K562 (cell line): Measurements from ENCODE around the gene ITGAE. TPM values are rescaled to one million over a fixed set of nuclear protein-coding genes. Genes with fewer than 3 reads are reported as not detected.

Source experiments
- ARID1B ChIP-seq: fragments of 450-650 bp; IDR thresholded peaks from 2 replicates; pipeline ENCODE4 v1.6.1; 2016; ENCODE audit warnings: antibody characterized with exemption, mild to moderate bottlenecking, inconsistent platforms
- CAMTA2 ChIP-seq: fragments of 250-450 bp; sonication (Bioruptor Pico); conservative IDR thresholded peaks from 2 replicates; pipeline ENCODE4 v1.5.1; 2022
- CBFA2T3 ChIP-seq: fragments of 450-650 bp; IDR thresholded peaks from 2 replicates; pipeline ENCODE4 v1.6.1; 2017
- CTBP1 ChIP-seq: fragments of 450-650 bp; IDR thresholded peaks from 2 replicates; pipeline ENCODE4 v1.6.1; 2016; ENCODE audit warnings: borderline replicate concordance
- EGR1 ChIP-seq: fragments of 450-650 bp; conservative IDR thresholded peaks from 2 replicates; pipeline ENCODE4 v1.6.1; 2017; ENCODE audit warnings: mild to moderate bottlenecking
- EHMT2 ChIP-seq: fragments of 450-650 bp; IDR thresholded peaks from 2 replicates; pipeline ENCODE4 v1.6.1; 2018; ENCODE audit warnings: antibody characterized with exemption
- FOSL1 ChIP-seq: fragments of 200-800 bp; sonication (Bioruptor generic); conservative IDR thresholded peaks from 2 replicates; pipeline ENCODE4 v1.6.1; 2016; ENCODE audit warnings: missing genetic modification characterization, missing compliant biosample characterization
- HDAC1 ChIP-seq, 2 experiments: fragments of 450-650 bp; IDR thresholded peaks; 2 replicates each; pipeline ENCODE4 v1.6.1; 2016 to 2017; ENCODE audit warnings: inconsistent platforms in 1 of 2, mild to moderate bottlenecking in 1 of 2, moderate library complexity in 1 of 2
- JUND ChIP-seq, 2 experiments: IDR thresholded peaks; 2 replicates in 1 of 2; 3 replicates in 1 of 2; pipeline ENCODE4 v1.6.1; 2011; ENCODE audit warnings: borderline replicate concordance in 2 of 2, low read depth in 2 of 2, low read length in 2 of 2, improper control_type of control experiment in 1 of 2, missing biosample characterization in 1 of 2, missing genetic modification characterization in 1 of 2, missing genetic modification reagents in 1 of 2
- KDM5B ChIP-seq: fragments of 200-600 bp; sonication (generic); IDR thresholded peaks from 2 replicates; pipeline ENCODE4 v1.6.1; 2012; ENCODE audit warnings: low read depth, mild to moderate bottlenecking, moderate library complexity, low read length, control low read depth, inconsistent platforms; ENCODE audit not compliant: insufficient replicate concordance
- KLF10 ChIP-seq: fragments of 250-450 bp; sonication (Bioruptor Pico); IDR thresholded peaks from 2 replicates; pipeline ENCODE4 v1.6.1; 2021; ENCODE audit warnings: matching md5 sums
- RNF219 ChIP-seq: fragments of 250-450 bp; sonication (Bioruptor Pico); IDR thresholded peaks from 2 replicates; pipeline ENCODE4 v1.5.0; 2022; ENCODE audit warnings: mild to moderate bottlenecking
- SRF ChIP-seq, 2 experiments: fragments of 250-450, 450-650 bp in 1 of 2; sonication (Bioruptor Pico) in 1 of 2; sonication (generic) in 1 of 2; formaldehyde crosslinking; IDR thresholded peaks; 2 replicates each; pipeline versions ENCODE4 v1.5.0 to v1.5.1; 2020 to 2022; ENCODE audit warnings: mild to moderate bottlenecking in 1 of 2, missing genetic modification reagents in 1 of 2
- SRSF1 ChIP-seq: fragments of 200-400 bp; formaldehyde crosslinking; IDR thresholded peaks from 2 replicates; pipeline ENCODE4 v1.6.1; 2017; ENCODE audit warnings: mild to moderate bottlenecking, low read depth, low read length, moderate library complexity
- STAT5A ChIP-seq: IDR thresholded peaks from 2 replicates; pipeline ENCODE4 v1.6.1; 2012; ENCODE audit warnings: low read length, inconsistent platforms, borderline replicate concordance
- TBP ChIP-seq: optimal IDR thresholded peaks from 2 replicates; pipeline ENCODE3; 2011; ENCODE audit warnings: low read depth, low read length, improper control_type of control experiment
- TEAD4 ChIP-seq, 2 experiments: sonication (generic) in 1 of 2; formaldehyde crosslinking in 1 of 2; IDR thresholded peaks; 2 replicates each; pipeline versions ENCODE4 v1.6.1 to v1.8.0; 2012 to 2022; ENCODE audit warnings: borderline replicate concordance in 1 of 2, inconsistent platforms in 1 of 2, low read length in 1 of 2, mild to moderate bottlenecking in 1 of 2, missing genetic modification reagents in 1 of 2
- ZNF121 ChIP-seq: sonication (generic); formaldehyde crosslinking; conservative IDR thresholded peaks from 2 replicates; pipeline ENCODE4 v1.8.0; 2022; ENCODE audit warnings: missing genetic modification reagents
- ZNF384 ChIP-seq: IDR thresholded peaks from 2 replicates; pipeline ENCODE4 v1.6.1; 2012; ENCODE audit warnings: low read depth, low read length, improper control_type of control experiment
- ZNF436 ChIP-seq: fragments of 250-450, 450-650 bp; sonication (Bioruptor Pico); formaldehyde crosslinking; IDR thresholded peaks from 2 replicates; pipeline ENCODE4 v1.7.0; 2020; ENCODE audit warnings: mild to moderate bottlenecking
- polyA plus RNA-seq, 8 experiments: library from polyadenylated mRNA; depleted of rRNA in 4 of 8; stranded (reverse) in 5 of 8; unstranded in 3 of 8; fragments of >200 nt; fragmentation: Nextera tagmentation in 2 of 8; fragmentation: Illumina TruSeq in 1 of 8; extraction: Ambion mirVana in 2 of 8; extraction: Trizol in 1 of 8; gene quantifications; 2 replicates each; pipeline versions ENCODE4 v1.2.1 to v1.2.3, GENCODE V29; 2011 to 2014; ENCODE audit warnings: inconsistent platforms in 1 of 8, missing spikeins in 1 of 8
- total RNA-seq, 7 experiments: library from RNA; depleted of rRNA in 6 of 7; stranded (reverse); fragments of >200 nt in 6 of 7; fragmentation: Illumina TruSeq in 2 of 7; extraction: Trizol in 2 of 7; gene quantifications; 2 replicates each; pipeline versions ENCODE4 v1.2.1 to v1.2.3, GENCODE V29; 2011 to 2021; ENCODE audit warnings: low replicate concordance in 1 of 7
- TF ChIP-seq, protein P1 (sequence below): fragments of 450-650 bp; IDR thresholded peaks from 2 replicates; pipeline ENCODE4 v1.6.1; 2016; ENCODE audit warnings: antibody characterized with exemption
- TF ChIP-seq, protein P2 (sequence below): fragments of 450-650 bp; IDR thresholded peaks from 2 replicates; pipeline ENCODE4 v1.6.1; 2016

ITGAE gene
- total and polyA plus RNA-seq, 9 of the 15 experiments (the other 6 are each of a cell fraction or from before 2014, with no cell fraction given), result 14.8 to 160 (median 27.0) TPM

- TF ChIP-seq HDAC1 (IDR thresholded peaks at IDR 0.05) (peak in 1 of 2 experiments; percentile 53; a peak in 1 of 4 replicates), TEAD4 (IDR thresholded peaks at IDR 0.05; ENCODE audit: low read length) (peak; percentile 40; the same call in 1 of the 2 replicates), TEAD4 (CRISPR knock-in tag; IDR thresholded peaks at IDR 0.05; ENCODE audit: borderline replicate concordance) (no peak), CAMTA2 (CRISPR knock-in tag) (no peak), KLF10 (CRISPR knock-in tag) (no peak), SRSF1 (no peak), ZNF121 (CRISPR knock-in tag) (no peak), ZNF384 (peak; percentile 49; the same call in 1 of the 2 replicates), ZNF436 (peak; percentile 16; the same call in 1 of the 2 replicates), EHMT2 (no peak), KDM5B (peak; percentile 21), JUND (IDR thresholded peaks at IDR 0.05; ENCODE audit: borderline replicate concordance, low read depth, low read length) (peak; percentile 20; the same call in 1 of the 2 replicates), JUND (tag; IDR thresholded peaks at IDR 0.05; ENCODE audit: borderline replicate concordance, low read depth, low read length) (peak; percentile 18; the same call in 1 of the 3 replicates), STAT5A (no peak), SRF (CRISPR knock-in tag; IDR thresholded peaks at IDR 0.05) (peak in 1 of 2 experiments; percentile 82; a peak in 1 of 4 replicates), CTBP1 (peak; percentile 70; the same call in 1 of the 2 replicates), TBP (peak; percentile 34), EGR1 (peak; percentile 82), FOSL1 (tag) (peak; percentile 78), ARID1B (peak; percentile 62), RNF219 (no peak), CBFA2T3 (peak; percentile 81)
- TF ChIP-seq, protein P1, sequence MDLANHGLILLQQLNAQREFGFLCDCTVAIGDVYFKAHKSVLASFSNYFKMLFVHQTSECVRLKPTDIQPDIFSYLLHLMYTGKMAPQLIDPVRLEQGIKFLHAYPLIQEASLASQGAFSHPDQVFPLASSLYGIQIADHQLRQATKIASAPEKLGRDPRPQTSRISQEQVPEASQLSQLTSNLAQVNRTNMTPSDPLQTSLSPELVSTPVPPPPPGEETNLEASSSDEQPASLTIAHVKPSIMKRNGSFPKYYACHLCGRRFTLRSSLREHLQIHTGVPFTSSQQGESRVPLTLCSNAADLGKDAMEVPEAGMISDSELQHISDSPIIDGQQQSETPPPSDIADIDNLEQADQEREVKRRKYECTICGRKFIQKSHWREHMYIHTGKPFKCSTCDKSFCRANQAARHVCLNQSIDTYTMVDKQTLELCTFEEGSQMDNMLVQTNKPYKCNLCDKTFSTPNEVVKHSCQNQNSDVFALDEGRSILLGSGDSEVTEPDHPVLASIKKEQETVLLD, result 0 out of 2 replicates have a peak, but pooled peaks have one; percentile 46
- TF ChIP-seq, protein P2, sequence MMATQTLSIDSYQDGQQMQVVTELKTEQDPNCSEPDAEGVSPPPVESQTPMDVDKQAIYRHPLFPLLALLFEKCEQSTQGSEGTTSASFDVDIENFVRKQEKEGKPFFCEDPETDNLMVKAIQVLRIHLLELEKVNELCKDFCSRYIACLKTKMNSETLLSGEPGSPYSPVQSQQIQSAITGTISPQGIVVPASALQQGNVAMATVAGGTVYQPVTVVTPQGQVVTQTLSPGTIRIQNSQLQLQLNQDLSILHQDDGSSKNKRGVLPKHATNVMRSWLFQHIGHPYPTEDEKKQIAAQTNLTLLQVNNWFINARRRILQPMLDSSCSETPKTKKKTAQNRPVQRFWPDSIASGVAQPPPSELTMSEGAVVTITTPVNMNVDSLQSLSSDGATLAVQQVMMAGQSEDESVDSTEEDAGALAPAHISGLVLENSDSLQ, result peak; percentile 42
Observed at GRCh38 chr17:3667366-3668278, 133.4 kb downstream of the ITGAE start (continued).
